OCI-LY3 (cell line): ENCODE results near the gene KRT8.

Experiments
- EZH2phosphoT487 ChIP-seq: fragments of 200-600 bp; shearing (Covaris generic); IDR thresholded peaks from 2 replicates; pipeline ENCODE4 v1.6.1; 2018; ENCODE audit warnings: antibody characterized with exemption, mixed run types, low read depth
- TF ChIP-seq, protein P1 (sequence below): fragments of 200-600, 300-600 bp; sonication (generic); IDR thresholded peaks from 2 replicates; pipeline ENCODE4 v1.5.1; 2014; ENCODE audit warnings: antibody characterized with exemption, low read length, low read depth

DNA sequence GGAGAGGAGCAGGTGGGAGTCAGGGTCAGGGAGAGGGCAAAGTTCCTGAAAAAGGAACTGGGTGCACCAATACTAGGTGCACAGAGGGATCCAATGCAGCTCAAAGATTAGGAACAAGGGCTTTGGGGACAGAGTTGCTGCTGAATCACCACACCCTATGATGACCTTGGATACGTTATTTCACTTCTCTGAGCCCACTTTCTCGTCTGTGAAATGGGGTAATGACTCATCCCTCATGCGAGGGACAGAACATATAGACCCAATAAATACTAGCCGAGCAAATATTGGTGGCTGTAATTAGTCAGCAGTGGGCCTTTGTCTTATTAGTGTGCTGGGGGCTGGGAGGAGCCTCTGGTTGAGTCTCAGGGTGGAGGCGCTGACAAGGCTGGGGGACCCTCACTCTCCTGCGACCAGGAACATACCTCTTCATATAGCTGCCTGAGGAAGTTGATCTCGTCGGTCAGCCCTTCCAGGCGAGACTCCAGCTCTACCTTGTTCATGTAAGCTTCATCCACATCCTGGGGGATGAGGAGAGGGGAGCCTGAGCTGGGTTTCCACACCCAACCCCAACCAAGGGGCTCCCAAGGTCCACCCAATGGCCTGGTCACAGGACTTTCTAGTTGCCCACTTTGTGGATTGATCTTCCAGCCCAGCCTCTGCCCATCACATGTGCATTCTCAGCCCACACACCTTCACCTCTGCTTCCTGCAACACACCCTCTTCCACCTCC lies 4.5 kb downstream of the KRT8 start:
- TF ChIP-seq, protein P1, sequence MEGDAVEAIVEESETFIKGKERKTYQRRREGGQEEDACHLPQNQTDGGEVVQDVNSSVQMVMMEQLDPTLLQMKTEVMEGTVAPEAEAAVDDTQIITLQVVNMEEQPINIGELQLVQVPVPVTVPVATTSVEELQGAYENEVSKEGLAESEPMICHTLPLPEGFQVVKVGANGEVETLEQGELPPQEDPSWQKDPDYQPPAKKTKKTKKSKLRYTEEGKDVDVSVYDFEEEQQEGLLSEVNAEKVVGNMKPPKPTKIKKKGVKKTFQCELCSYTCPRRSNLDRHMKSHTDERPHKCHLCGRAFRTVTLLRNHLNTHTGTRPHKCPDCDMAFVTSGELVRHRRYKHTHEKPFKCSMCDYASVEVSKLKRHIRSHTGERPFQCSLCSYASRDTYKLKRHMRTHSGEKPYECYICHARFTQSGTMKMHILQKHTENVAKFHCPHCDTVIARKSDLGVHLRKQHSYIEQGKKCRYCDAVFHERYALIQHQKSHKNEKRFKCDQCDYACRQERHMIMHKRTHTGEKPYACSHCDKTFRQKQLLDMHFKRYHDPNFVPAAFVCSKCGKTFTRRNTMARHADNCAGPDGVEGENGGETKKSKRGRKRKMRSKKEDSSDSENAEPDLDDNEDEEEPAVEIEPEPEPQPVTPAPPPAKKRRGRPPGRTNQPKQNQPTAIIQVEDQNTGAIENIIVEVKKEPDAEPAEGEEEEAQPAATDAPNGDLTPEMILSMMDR: no peak
- no peak for TF ChIP-seq EZH2phosphoT487
